Measurements from ENCODE around the gene RAD51B.

DNA sequence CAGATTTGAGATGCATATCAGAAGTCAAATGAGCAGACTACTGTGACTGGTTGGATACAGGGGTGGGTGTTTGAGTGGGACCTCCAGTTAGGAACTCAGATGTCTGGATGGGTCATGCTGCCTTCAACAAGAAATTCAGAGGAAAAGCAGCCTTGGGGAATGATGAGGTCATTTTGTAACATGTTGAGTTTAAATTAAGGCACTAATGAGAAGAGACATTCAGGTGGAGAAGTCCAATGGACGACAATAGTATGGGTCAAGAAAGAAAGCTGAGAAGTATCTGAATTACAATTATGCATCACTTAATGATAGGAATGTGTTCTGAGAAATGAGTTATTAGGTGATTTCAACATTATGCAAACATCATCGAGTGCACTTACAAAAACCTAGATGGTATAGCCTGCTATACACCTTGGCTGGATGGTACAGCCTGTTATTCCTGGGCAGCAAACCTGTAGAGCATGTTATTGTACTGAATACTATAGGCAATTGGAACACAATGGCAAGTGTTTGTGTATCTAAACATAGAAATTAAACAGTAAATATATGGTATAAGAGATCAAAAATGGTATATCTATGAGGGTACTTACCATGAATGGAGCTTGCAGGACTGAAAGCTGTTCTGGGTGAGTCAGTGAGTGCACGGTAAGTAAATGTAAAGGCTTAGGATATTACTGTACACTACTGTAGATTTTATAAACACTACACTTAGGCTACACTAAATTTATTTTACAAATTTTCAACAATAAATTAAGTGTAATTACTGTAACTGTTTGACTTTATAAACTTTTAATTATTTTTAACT, 414.7 kb downstream of the RAD51B start:
- TF ChIP-seq POLR2A (IDR thresholded peaks at IDR 0.05; ENCODE audit: low read depth, low read length) = no peak
- TF ChIP-seq POLR2AphosphoS5 (IDR thresholded peaks at IDR 0.05; ENCODE audit: low read depth, low read length) = no peak
- no peak for TF ChIP-seq TAF1 (IDR thresholded peaks at IDR 0.05; ENCODE audit: borderline replicate concordance, low read depth, low read length)

Data from GM12892 (cell line).